ENCODE results near the gene PDE8B.

The PDE8B gene

DNA sequence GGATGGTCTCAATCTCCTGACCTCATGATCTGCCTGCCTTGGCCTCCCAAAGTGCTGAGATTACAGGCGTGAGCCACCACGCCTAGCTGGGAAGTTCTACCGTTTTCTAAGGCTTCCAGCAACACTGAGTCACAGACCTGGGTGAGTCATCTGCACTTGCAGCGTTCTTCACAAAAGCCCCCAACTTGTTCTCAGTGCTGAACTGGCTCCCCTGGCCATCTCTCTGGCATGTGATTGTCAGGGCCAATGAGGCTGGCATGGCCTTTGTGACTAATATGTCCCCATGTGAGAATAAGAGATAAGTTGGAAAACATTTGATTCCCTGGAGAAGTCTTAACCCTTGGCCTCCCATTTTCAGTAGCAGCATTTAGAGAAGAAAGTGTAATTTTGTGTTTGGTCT, 157.3 kb downstream of the PDE8B start:
- DNase-seq (ENCODE audit: low spot score): no peak
- TF ChIP-seq, protein P1, sequence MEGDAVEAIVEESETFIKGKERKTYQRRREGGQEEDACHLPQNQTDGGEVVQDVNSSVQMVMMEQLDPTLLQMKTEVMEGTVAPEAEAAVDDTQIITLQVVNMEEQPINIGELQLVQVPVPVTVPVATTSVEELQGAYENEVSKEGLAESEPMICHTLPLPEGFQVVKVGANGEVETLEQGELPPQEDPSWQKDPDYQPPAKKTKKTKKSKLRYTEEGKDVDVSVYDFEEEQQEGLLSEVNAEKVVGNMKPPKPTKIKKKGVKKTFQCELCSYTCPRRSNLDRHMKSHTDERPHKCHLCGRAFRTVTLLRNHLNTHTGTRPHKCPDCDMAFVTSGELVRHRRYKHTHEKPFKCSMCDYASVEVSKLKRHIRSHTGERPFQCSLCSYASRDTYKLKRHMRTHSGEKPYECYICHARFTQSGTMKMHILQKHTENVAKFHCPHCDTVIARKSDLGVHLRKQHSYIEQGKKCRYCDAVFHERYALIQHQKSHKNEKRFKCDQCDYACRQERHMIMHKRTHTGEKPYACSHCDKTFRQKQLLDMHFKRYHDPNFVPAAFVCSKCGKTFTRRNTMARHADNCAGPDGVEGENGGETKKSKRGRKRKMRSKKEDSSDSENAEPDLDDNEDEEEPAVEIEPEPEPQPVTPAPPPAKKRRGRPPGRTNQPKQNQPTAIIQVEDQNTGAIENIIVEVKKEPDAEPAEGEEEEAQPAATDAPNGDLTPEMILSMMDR (IDR thresholded peaks at IDR 0.05; ENCODE audit: borderline replicate concordance, control extremely low read depth, extremely low read depth, insufficient read depth, missing control alignments): no peak
- in situ Hi-C loops (cut with MboI; ENCODE audit: low sequenced_read_pairs, unreplicated experiment): no loop called here

DNA sequence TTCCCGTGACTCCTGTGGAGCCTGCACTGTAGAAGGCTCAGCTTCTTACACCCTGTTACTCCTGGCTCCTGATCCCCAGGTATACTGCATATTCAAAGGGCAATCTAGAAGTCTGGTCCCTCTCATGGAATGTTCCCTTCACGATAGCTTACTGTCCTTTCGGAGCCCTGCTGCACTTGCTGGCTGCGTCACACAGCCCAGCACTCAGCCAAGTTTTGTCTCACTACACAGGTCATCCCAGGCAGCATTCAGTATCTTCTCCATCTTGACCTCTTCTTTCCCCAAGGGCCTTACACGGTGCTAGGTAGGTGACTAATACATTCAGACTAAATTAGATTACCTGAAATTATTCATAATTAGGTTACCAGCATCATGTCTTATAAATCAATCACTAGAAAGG, 157.9 kb downstream of the PDE8B start:
- TF ChIP-seq, protein P1 (IDR thresholded peaks at IDR 0.05; ENCODE audit: borderline replicate concordance, control extremely low read depth, extremely low read depth, insufficient read depth, missing control alignments): no peak
- DNase-seq (ENCODE audit: low spot score): no peak
- in situ Hi-C loops (cut with MboI; ENCODE audit: low sequenced_read_pairs, unreplicated experiment): no loop called here

DNA sequence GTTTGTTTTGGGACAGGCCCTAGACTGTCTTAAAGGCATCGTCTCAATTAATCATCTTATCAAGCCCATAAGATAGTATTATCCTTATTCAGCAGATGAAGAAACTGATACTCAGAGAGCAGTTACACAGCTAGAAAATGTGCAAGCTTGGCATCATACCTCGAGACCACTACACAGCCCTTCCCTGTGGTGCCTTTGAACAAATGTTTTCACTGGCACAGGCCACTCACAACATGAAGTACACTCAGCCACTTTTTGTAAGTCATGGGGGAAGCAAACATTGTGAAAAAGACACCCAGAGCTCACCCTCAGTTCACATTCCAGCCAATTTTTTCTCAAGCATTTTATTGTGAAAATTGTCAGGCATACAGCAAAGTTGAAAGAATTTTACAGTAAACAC, 159.1 kb downstream of the PDE8B start:
- no peak for DNase-seq (ENCODE audit: low spot score)
- in situ Hi-C loops (cut with MboI; ENCODE audit: low sequenced_read_pairs, unreplicated experiment): no loop called here
- TF ChIP-seq, protein P1 (IDR thresholded peaks at IDR 0.05; ENCODE audit: borderline replicate concordance, control extremely low read depth, extremely low read depth, insufficient read depth, missing control alignments): no peak

DNA sequence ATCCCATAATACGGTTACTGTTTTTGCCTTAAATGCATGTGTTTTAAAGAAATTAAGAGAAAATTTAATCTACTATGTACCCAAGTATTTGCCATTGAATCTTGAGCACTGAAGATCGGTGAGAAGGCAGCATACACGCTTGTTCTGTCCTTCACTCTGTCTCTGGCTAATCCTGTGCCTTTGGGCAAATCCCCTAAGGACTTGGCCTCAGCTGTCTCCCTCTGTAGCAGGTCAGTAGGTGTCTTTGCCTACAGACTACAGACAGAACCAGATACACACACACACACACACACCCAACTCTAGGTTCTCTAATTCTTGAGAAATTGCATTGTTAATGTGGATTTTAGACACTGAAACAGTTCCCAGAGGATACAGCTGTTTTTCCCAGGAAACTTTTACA, 164.2 kb downstream of the PDE8B start:
- TF ChIP-seq, protein P1 (IDR thresholded peaks at IDR 0.05; ENCODE audit: borderline replicate concordance, control extremely low read depth, extremely low read depth, insufficient read depth, missing control alignments): no peak
- DNase-seq (ENCODE audit: low spot score): no peak
- in situ Hi-C loops (cut with MboI; ENCODE audit: low sequenced_read_pairs, unreplicated experiment): no loop called here

DNA sequence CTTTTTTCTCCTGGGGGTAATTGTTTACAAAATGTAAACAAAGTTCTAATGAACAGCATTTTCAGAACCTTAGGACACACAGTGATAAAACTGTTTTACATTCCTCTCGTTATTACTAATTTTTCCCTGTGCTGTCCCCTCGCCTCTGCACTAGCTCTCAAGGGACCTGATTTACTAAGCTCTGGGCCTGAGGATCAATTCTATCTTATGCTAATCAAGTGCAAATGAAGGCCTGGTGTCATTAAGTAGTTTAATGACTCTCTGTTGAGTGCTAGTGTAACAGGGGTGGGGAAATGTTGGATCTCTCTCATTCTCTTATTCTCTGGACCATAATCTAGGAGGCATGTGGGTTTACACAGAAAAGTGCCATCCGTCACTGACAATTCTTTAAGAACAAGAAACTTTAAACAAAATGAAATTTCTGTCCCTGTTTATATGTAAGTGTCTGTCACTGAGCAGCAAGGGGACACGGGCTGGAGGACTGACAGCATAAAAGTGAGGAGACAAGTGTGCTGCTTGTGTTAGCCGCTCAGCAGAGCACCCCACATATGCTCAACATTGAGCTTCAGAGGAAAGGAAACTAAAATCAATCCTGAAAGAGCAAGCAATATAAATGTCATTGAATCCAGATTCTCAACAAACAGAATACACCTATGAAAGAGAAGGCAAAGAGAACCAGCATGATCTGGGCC, 166.3 kb downstream of the PDE8B start:
- TF ChIP-seq, protein P1 (IDR thresholded peaks at IDR 0.05; ENCODE audit: borderline replicate concordance, control extremely low read depth, extremely low read depth, insufficient read depth, missing control alignments): no peak
- no peak for DNase-seq (ENCODE audit: low spot score)
- in situ Hi-C loops (cut with MboI; ENCODE audit: low sequenced_read_pairs, unreplicated experiment): no loop called here

DNA sequence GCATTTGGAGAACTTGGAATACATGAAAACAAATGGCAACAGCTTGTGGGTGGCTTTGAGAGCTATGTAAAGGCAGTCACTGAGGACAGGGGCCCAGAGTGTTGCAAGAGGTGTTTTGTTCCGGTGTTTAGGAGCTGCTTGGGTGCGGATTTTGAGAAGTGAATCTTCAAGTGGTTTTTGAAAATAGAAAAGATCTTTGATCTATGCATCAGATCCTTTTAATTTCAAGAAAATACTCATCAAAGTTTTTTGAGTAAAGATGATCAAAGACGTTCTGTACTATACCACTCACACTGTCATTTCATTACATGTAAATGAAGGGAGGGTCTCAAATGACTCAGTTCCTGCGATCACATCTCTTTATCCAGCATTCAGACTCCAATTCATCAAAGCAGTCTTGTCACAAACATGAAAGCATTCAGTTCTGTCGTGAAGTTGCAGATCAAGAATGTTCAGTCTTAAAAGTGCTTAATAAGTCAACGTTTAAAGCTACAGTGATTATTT, 169.1 kb downstream of the PDE8B start:
- peak; percentile 68 for DNase-seq (ENCODE audit: low spot score)
- TF ChIP-seq, protein P1 (IDR thresholded peaks at IDR 0.05; ENCODE audit: borderline replicate concordance, control extremely low read depth, extremely low read depth, insufficient read depth, missing control alignments): no peak
- in situ Hi-C loops (cut with MboI; ENCODE audit: low sequenced_read_pairs, unreplicated experiment): no loop called here
